ENCODE data around the gene SLC4A4.

SLC4A4 gene

DNA sequence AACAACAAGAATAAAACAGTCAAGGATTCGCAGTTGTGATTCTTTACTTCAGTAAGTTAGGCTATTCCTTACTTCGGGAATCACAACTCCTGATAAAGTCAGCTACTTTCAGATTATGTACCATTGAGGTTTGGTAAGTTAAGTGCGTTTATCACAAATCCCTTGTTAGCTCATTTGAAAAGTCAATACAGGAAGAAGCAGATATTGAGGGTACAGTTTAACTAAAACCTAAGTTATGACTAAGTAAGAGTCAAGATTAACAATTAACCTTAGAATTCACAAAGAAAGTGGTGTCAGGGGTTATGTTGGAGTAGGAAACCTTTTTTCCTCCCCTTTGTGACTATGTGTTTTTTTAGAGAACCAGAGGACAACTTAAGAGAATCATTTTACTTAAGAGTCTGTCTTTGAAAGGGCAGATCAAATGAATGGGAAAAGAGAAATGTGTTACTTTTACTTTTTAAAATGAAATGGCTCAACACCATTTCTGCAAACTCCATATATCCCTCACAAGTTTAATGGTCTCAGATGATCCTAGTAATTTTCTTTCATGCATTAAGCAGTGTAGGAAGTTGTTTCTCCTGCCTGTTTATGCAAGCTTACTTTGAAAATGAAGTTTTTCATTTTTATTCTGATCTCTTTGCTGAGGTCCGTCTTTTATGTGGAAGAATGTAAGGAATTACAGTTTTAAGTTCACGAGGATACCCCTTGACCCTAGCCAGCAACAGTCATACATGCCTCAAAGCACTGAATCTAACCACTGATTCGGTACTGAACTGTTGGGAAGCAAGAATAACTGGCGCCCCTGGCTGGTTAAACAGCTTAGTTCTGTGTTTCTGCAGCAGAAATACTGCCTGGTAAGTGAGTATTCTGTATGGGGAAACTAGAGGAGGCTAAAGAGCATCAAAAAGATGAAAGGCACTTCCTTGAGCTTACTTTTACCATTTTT lies 211.7 kb downstream of the SLC4A4 start:
- no peak for DNase-seq

DNA sequence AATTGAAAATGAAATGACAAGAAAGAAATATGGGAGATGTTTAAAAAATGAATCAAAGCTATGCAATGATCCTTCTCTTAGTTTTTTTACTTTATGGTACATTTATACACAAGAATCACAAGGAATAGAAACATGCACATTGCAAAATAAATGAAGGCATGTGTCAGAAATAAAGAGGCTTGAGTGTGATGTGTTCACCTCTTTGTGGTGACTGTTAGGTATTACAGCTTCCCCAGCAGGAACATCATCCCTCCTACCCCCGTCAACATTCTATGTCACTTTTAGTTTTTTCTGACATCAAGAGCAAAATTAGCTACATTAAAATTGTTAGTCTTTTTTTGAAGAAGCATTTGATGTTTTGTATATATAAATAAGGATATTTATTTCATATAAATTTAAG lies 214.8 kb downstream of the SLC4A4 start:
- DNase-seq: no peak

DNA sequence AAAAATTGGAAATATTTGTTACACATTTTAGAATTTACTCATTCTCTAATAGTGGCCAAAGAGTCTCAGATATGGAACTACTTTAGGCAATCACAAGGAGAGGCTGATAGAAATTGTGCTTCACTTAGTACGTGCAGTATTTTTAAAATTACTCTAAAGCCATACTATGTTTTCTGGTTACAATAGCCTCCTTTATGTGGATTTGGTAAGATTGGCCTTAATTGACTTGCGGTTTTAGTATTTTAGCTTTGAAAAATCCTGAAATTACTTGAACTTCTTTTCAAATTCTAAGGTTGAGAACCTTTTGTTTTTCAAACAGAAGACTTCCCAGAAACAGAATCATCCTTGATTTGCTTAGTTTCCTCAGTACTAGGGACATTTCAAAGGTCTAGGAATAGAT lies 215.2 kb downstream of the SLC4A4 start:
- DNase-seq: no peak

DNA sequence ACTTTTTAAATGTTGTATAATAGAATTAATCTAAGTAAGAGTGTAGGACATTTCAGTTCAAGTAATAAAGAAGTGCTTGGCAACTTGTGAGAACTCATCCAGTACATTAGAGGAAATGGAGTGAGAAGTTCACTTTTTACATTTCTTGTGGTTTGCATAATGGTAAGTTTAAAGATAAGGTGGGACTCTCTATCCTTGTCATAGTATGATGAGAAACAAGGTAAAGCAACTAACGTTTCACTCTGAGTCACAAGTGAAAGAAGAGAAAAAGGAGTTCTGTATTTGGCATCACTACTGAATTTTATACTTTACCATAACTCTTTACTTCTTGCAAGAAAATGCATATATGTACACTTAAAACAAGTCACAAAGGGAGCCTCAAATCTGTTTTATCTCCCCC lies 219.4 kb downstream of the SLC4A4 start:
- DNase-seq: no peak

DNA sequence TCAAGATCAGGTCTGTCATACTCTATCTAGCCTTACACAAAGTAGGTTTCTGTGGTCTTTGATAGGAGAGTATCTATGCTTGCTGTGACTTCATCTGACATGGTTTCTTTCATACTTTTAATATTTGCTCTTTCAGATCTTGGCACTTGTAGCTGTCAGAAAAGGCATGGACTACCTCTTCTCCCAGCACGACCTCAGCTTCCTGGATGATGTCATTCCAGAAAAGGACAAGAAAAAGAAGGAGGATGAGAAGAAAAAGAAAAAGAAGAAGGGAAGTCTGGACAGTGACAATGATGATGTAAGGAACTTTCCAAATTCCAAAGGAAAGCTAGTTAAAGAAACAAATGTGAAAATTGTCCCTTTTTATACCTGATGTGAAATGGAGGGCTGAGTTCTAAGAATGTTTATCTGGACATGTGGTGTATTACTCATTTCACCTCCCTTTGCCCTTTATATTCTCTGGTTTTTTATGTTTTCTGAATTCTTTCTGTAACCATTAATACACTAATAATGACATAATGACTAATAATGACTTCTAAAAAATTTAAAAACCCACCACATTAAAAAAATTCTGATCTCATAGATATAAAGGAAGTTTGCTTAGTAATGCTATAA lies 221.2 kb downstream of the SLC4A4 start:
- DNase-seq: no peak

DNA sequence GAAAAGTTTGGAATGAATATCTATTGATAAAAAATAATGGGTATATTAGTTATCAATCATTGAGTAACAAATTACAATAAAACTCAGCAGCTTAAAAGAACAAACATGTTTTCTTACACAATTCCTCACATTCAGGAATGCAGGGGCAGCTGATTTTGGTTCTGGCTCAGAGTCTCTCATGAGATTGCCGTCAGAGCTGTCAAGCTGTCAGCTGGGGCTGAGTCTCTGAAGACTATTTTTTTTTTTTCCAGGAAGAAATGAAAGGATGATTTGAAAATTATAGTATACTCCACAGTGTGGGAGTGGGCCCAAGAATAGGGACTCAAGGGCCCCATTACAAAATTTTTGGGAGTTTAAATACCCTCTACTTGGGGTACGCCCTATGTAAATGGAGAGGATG lies 226.0 kb downstream of the SLC4A4 start:
- no peak for DNase-seq

DNA sequence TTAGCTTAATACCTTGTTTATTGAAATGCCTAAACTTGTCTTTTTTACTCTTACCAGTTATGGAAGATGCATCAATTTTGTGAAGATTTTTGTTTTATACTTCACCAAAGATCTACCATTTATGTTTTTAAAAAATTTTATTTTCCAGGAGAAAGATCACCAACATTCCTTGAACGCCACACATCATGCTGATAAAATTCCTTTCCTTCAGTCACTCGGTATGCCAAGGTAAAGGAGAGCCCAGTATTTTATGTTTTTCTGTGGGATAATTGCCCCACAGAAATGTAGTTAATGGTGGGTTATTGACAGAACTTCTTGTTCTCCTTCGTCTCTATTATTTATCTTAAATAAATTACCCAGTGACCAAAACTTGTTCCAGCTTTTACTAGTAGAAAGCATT lies 228.0 kb downstream of the SLC4A4 start:
- DNase-seq: no peak

DNA sequence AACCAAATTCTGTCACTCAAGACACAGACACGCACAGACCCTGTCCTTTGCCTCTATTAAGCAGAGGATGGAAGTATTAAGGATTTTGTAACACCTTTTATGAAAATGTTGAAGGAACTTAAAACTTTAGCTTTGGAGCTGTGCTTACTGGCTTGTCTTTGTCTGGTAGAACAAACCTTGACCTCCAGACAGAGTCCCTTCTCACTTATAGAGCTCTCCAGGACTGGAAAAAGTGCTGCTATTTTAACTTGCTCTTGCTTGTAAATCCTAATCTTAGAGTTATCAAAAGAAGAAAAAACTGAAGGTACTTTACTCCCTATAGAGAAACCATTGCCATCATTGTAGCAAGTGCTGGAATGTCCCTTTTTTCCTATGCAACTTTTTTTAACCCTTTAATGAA lies 229.3 kb downstream of the SLC4A4 start:
- no peak for DNase-seq

DNA sequence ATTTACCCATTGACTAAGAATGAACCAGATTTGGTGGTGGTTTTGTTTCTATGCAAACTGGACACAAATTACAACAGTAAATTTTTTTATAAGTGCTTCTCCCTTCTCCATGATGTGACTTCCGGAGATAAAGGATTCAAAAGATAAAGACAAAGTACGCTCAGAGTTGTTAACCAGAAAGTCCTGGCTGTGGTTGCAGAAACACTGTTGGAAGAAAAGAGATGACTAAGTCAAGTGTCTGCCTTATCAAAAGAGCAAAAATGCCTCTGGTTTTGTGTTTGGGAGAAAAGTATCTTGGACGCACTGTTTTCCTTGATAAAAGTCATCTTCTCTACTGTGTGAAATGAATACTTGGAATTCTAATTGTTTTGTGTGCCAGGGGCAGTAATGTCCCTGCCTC lies 231.7 kb downstream of the SLC4A4 start:
- no peak for DNase-seq

DNA sequence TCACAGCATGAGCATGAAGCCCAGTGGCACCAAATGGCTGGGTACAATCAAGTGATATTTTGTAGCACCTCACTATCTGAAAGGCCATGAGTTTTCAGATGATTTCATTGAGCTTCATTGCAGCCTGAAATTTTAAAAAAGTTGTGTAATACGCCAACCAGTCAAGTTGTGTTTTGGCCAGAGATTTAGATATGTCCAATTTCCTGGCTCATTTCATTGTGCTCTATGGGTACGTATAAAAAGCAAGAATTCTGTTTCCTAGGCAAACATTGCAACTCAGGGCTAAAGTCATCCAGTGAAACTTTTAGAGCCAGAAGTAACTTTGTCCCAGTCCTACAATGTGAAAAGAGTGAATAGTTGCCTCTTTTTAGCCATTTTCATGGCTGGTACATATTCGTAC lies 232.5 kb downstream of the SLC4A4 start:
- no peak for DNase-seq

DNA sequence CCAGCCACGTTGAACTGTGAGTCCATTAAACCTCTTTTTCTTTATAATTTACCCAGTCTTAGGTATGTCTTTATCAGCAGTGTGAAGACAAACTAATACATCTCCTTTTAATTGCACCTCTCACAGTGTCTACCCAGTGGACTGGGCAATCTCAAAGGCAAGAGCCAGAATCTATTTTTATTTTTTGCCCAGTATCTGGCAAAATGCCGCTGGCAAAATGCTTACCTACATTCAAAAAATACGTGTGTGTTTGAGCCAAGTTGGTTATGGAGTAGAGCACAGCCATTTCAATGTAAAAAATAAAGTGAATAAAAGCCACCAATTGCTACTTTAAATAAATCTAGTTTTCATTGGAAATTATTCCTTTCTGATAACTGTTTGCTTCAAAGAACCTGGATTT lies 245.2 kb downstream of the SLC4A4 start:
- DNase-seq: no peak

DNA sequence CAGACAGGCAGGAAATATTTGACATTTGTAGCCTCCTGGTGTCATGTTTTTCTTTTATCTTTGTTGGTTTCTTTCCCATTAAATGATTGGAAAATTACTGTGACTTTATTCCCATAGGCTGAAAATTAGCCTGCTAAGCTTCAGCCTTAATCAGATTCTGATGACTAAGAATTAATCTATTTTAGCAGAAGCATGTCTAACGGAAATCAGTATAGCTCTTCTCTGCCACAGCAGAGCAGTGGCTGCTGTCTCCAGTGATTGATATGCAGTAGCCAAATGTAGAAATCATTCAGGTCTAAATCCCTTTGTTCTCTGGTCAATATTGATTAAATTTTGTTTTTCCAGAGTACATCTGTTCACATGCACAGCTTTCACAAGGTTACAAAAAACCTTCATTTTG lies 245.8 kb downstream of the SLC4A4 start:
- DNase-seq: no peak

DNA sequence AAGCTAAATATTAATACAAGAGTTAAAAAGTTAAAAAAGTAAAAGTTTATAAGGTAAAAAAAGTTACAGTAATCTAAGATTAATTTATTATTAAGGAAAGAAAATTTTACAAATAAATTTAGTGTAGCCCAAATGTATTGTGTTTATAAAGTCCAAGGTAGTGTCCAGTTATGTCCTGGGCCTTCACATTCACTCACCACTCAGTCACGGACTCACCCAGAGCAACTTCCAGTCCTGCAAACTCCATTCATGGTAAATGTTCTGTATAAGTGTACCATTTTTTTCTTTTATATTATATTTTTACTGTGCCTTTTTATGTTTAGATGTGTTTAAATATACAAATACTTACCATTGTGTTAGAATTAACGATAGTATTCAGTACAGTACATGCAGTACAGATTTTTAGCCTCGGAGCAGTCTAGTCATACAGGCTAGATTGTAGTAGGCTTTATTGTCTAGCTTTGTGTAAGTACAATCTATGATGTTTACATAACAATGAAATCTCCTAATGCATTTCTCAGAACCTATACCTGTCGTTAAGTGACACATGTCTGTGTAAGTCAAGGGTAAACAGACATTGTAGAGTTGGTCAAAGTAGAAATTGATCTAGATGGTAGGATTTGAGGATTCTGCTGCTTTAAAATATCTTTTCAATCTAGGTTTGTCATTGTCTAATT lies 247.4 kb downstream of the SLC4A4 start:
- DNase-seq: no peak

DNA sequence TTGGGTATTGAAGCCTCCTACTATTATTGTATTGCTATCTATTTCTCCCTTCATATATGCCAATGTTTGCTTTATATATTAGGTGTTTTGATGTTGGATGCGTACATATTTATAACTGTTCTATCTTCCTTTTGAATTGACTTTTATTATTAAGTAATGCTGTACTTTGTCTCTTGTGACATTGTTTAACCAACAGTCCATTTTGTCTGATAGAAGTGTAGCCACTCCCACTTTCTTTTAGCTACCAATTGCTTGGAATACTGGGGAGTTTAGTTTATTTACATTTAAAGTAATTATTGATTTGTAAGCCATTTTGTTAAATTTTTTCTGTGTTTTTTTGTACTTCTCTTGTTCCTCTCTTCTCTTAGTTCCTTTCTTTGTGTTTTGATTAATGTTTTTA lies 249.2 kb downstream of the SLC4A4 start:
- no peak for DNase-seq

DNA sequence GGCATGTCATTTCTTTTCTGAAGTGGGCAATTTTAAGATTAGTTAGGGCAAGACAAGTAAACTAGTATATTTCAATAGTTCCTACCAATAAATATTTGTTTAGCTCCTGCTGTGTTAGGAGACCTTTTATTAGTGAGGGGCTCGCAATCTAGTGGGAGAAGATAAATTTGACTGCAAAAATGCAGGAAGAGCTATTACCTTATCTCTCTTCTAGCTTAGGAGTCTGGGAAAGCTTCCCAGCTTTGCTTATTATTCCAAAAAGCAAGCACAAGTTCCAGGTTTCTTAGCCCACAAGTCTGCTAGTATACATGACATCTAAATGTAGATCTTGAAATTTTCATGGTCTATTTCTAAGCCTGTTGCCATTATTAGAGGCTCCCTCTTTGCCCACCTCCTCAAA lies 254.0 kb downstream of the SLC4A4 start:
- DNase-seq: no peak

DNA sequence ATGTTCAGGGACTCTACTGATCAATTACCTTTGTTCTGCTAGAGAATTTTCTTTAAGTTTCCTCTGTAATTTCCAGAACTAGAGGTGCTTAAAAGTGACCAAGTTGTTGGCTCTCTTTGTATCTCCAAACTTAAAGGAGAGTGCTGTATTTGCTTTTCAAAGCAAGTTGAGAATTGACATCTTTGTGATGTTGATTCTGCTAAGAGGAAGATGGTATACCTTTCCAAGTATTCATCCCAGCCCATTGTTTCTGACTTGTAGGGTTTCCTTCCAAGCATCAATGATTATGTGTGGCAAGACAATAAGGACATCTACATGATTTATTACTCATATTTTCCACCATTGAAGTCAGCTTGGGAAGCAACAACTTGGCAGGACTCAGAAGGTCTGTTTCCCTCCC lies 254.5 kb downstream of the SLC4A4 start:
- DNase-seq: no peak

DNA sequence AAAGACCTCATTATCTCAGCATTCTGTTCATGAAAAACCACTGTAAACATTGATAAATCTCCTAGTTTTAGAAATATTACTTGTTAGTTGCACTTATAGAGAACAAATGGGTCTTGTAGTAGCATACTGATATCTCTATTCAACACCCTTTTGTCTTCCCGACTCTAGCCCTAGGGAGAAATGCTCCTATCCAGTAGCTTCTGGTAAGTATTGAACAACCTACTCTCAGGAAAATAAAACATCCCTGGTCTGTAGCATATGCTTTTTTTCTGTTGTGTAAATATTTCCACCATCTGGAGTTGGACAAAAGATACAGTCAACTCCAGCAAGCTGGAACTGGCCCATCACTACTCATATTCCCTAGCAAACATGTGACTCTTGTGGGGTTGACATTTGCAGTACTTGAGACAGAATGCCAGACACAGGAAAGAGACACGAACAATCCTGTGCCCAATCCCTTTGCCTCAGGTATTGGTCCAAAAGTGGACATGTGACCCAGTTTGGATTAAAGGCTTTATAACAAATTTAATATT lies 256.8 kb downstream of the SLC4A4 start:
- DNase-seq: peak; percentile 87

DNA sequence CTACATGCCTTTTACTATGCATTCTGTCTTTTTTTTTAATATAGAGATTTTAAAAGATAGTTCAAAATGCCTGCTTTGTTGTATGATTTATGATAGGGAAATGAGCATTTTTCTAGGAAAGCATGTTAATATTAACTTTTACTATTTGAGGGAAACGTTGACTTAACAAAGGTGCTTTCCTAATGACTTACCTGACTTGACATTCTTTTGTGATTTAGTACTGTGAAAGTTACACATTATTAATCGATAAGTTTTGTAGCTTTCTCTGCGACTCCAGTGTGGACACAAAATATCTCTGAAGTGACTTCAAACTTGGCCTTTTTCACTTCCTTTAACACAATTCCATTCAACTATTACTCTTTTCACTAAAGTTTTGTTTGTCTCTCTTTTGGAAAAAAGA lies 260.8 kb downstream of the SLC4A4 start:
- DNase-seq: no peak

DNA sequence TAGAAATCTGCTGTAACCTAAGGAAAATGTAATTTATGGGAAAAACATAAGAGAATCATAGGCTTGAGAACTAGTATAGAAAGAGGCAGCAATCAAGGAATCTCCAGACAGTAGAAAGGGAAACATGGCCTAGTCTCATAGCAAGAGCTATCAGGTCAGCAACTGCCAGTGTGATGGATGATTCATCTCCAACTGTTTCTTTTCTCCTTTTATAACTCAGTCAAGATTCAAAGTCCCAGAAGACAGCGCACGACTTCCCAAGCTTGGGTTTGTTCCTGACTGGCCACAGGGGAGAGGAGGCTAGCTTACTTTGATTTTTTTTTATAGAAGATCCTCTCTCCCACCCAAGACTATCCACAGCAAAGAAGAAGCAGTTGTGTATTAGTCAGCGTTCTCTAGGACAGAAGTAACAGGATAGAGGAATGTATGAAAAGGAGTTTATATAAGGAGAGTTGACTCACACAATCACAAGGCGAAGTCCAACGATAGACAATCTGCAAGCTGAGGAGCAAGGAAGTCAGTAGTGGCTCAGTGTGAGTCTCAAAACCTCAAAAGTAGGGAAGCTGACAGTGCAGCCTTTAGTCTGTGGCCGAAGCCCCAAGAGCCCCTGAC lies 263.6 kb downstream of the SLC4A4 start:
- DNase-seq: no peak

DNA sequence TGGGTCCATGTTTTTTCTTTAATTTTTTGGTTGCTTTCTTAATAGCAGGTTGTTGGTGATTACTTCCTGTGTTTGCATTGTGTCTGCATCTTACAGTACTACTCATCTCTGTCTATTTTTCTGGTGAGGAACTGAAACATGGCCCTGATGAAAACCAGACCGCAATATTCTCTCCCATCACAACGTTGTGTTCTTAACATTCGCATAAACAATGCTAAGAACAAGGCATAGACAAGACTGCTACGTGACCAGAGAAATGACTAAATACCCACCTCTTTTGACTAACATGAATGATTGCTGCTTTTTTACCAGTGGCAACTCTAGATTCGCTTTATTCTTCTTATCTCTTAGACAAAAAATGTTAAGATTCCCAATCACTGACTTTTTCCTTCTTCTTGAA lies 266.0 kb downstream of the SLC4A4 start:
- DNase-seq: no peak

DNA sequence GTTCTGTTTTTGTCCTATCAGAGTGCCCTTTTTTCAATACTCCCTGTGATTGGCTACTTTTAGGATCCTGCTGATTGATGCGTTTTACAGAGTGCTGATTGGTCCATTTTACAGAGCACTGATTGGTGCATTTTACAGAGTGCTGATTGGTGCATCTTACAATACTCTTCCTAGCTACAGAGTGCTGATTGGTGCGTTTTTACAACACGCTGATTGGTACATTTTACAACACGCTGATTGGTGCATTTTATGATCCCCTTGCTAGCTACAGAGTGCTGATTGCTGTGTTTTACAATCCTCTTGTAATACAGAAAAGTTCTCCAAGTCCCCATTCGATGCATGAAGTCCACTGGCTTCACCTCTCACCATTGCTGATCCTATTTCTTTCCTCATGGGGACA lies 268.3 kb downstream of the SLC4A4 start:
- DNase-seq: no peak

DNA sequence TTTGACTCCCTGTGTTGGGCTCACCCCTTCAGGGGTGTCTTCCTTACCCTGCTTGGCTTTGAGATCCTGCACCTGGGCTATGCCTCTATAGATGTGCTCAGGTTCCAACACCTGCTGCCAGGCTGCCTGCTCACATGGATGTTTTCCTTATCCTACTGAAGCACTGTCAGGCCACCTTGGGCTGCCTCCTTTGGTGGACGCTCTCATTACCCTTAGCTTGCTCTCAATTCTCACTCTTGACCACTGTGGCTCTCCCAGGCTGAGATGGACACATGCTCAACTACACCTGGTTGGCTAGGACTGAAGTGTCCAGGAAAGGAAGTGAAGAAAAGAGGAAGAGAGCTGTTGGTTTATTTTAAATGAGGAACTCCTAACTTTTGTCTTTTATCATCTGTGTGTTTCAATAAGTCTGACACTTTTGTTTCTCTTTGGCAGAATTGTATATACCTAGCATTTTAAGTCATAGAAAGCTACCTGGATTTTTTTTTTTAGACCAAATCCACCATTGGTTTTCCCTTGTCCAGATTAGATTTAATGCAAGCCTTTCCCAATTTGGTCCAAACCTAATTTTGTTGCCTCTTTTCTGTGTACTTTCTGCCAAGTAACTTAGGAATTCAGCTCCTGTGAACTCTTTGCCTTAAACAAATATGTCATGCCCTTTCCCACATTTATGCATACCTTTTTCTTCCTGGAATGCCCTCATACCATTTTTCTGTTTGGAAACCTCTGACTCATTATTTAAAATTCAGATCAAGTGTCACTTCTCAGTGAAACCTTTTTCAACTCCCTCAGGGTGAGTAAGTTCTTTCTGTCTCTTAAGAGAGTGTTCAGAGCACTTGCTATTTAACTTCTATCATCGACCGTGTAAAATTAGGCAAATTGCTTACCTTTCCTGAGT lies 269.2 kb downstream of the SLC4A4 start:
- DNase-seq: no peak

All from NCI-H187 treated with DMSO at 0.1 percent for 48 hours (cell line).